AG10803 (cell line): ENCODE measurements around the gene TIMM10.

Source experiments
- DNase-seq: peaks from one replicate; pipeline ENCODE4 v3.0.0; 2010; ENCODE audit warnings: low read depth
- H3K4me3 ChIP-seq: 2 replicates; pipeline ENCODE4 v1.5.1; 2011; ENCODE audit warnings: mild to moderate bottlenecking, low read length, control low read depth
- TF ChIP-seq, protein P1 (sequence below): conservative IDR thresholded peaks from 2 replicates; pipeline ENCODE4 v1.5.1; 2011; ENCODE audit warnings: mild to moderate bottlenecking, low read length, control low read depth, inconsistent platforms

Gene TIMM10, protein sequence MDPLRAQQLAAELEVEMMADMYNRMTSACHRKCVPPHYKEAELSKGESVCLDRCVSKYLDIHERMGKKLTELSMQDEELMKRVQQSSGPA

DNA sequence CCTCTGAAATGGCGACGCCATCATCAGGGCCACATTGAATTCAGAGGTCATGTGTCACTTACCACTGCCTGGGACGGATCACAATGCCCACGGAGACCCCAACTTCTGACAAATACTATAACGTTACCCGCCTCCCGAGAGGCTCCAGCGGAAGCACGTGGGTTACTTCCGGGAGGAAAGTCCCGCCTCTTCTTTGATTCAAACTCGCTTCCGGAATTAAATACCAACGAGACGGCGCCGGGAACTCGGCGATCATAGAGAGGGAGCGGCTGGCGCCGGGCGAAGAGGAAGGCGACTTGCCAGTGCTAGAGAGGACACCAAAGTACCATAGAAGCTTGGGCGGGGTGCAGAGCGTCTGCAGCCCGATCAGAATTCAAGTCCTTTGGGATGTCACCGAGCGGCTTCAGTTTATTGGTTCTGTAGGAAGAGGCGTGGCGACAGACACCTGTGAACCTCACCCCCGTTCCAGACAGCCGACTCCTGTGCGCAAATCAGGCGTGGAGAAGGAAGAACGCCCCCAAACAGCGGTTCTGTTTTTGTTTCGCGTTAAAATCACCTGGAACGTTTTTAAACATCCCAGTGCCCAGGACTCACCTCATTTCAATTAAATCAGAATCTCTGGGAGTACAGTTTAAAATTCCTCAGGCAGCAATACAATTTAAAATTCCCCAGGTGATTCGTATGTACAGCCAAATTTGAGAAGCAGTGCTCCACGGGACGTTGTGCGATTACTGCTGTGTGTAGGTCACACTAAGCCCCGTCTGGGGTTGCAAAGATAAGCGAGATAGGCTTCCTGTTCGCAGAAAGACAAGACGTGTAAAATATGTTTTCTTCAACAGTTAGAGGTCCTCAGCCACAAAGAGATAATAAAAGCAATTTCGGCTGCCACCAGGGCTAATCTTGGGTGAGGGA lies at the start of gene TIMM10:
Gene TIMM10, minus strand, starts transcription at position 159 of the 912 bp plus-strand sequence. CDS start 565 bp downstream, outside the sequence.
- TF ChIP-seq, protein P1, sequence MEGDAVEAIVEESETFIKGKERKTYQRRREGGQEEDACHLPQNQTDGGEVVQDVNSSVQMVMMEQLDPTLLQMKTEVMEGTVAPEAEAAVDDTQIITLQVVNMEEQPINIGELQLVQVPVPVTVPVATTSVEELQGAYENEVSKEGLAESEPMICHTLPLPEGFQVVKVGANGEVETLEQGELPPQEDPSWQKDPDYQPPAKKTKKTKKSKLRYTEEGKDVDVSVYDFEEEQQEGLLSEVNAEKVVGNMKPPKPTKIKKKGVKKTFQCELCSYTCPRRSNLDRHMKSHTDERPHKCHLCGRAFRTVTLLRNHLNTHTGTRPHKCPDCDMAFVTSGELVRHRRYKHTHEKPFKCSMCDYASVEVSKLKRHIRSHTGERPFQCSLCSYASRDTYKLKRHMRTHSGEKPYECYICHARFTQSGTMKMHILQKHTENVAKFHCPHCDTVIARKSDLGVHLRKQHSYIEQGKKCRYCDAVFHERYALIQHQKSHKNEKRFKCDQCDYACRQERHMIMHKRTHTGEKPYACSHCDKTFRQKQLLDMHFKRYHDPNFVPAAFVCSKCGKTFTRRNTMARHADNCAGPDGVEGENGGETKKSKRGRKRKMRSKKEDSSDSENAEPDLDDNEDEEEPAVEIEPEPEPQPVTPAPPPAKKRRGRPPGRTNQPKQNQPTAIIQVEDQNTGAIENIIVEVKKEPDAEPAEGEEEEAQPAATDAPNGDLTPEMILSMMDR: no peak; the same call in 1 of the 2 replicates
- H3K4me3 ChIP-seq: peak within 1 kb of the TSS; percentile 95
- DNase-seq: peak; percentile 96

DNA sequence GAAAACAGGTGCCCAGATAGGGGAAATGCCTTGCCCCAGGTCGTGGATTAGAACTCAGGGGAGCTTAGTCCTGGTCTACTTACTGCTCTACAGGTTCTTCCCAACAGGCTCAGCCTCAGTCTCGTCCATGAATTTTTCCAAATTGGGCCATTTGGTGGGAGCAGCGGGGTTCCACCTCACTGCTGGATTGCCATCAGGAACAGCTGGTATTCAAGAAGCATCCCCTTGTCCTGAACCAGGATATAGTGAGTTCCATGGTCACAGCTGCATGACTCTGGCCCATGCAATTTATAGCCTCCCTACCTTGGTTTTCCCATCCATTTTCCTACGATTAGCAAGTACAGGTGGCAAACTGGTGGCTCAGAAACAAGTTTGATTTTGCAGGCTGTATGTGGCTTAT lies 43.5 kb upstream of the TIMM10 start:
- no peak overlapping the region for H3K4me3 ChIP-seq
- DNase-seq: no peak
- TF ChIP-seq, protein P1: no peak

DNA sequence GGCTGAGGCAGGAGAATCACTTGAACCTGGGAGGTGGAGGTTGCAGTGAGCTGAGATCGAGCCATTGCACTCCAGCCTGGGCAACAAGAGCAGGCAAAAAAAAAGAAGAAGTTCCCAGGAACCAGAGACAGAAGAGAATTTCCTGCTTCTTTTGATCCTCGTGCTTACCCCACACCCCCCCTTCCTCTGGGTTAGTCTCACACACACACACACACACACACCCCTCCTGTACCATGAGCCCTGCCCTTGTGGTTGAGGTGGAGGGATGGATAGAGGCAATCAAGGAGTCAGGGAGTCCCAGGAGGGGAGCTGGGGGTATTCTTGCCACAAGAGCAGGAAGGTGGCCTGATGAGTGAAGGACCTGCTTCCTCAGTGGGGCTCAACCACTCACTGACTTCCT lies 41.1 kb upstream of the TIMM10 start:
- DNase-seq: no peak
- TF ChIP-seq, protein P1: no peak
- H3K4me3 ChIP-seq: no peak overlapping the region

GRCh38 chr11:57568330-57568766 lies 37.8 kb upstream of the TIMM10 start:
- peak; percentile 68 for DNase-seq
- H3K4me3 ChIP-seq: peak overlapping the region; percentile 89
- TF ChIP-seq, protein P1: peak; percentile 86

DNA sequence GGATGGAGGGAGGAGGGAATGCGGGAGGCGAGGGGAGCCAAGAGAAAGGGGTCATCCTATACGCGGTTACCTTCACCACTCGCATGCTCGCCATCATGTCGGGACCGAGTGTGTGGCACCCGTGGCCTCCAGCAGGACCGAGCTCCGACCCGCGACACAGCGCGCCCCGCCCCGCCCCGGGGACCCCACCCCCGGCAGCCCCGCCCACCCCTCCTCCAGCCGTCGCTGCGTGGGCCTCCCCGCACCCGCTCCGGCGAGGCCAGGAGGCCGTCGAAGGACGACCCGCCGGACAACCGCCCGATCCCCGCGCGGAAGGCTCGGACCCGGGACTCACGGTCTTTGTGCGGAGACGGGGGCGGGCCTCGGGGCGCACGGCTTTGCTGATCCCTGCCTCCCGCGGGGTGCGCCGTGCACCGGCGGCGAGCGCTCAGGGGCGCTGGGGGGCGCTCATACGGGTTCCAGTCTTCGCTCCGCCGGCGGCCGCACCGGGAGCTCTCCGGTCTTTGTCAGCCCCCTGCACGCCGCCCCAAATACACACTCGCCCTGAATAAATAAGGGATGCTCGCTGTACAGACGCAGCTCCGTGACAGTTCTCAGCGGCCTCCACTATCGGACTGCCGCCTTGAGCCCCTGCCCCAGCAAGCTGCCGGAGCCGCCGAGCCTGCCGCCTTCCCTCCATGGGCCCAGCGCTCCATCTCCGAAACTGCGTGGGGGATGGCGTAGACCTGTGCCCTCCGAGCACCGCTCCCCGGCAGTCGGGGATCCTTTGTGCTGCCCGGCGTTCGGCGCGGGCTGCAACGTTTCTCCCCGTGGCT lies 37.2 kb upstream of the TIMM10 start, which contains the start of gene UBE2L6:
Gene UBE2L6, minus strand, starts transcription at position 158 of the 815 bp plus-strand sequence. Its CDS starts 61 bp downstream, at position 97.
- peak within 1 kb of the TSS; percentile 89 for H3K4me3 ChIP-seq
- TF ChIP-seq, protein P1: peak; percentile 18; the same call in 1 of the 2 replicates
- DNase-seq: peak; percentile 18

DNA sequence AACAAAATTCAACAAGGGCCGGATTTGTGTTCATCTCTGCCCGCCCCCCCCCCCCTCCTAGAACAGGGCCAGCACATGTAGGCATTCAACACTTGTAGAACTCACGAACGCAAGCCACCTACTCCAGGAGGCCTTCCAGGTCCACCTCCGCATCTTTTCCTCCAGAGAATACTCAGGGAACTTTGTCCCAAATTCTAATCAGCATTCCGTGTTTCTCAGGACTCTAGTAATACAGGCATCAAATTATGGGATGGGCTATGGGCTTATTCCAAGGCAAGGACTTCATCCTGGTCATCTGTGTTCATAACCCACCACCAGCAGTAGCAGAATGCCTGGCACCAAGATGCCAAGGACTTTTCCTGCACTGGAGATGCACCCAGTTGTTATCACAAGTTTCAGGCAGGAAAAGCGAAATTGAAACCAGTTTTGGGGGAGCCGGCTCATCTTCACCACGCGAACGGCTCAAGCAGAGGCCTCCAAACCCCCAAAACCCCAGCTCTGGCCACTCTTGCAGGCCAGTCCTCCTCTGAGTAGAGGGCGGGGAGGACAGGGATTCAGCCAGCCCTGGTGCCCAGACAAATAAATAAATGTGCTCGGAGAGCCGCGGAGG lies 36.5 kb upstream of the TIMM10 start:
- TF ChIP-seq, protein P1: no peak
- H3K4me3 ChIP-seq: peak overlapping the region; percentile 89
- DNase-seq: peak; percentile 6
